Measurements from ENCODE around the gene CCR7.

- no peak for TF ChIP-seq TBX2 (CRISPR knock-in tag; IDR thresholded peaks at IDR 0.05; ENCODE audit: borderline replicate concordance)
- no peak for TF ChIP-seq USF2 (IDR thresholded peaks at IDR 0.05; ENCODE audit: low read depth, low read length)
- no peak for TF ChIP-seq USF2 (CRISPR knock-in tag; IDR thresholded peaks at IDR 0.05; ENCODE audit: borderline replicate concordance)
- TF ChIP-seq NONO (IDR thresholded peaks at IDR 0.05), result no peak
- TF ChIP-seq NONO (CRISPR knock-in tag; conservative IDR thresholded peaks at IDR 0.05), result no peak
- TF ChIP-seq ZNF564 (CRISPR knock-in tag; IDR thresholded peaks at IDR 0.05), result no peak
- no peak for TF ChIP-seq ZBTB43 (CRISPR knock-in tag; conservative IDR thresholded peaks at IDR 0.05)
- TF ChIP-seq HMGXB3 (CRISPR knock-in tag; IDR thresholded peaks at IDR 0.05; ENCODE audit: borderline replicate concordance), result no peak
- TF ChIP-seq CTCF (CRISPR knock-in tag; IDR thresholded peaks at IDR 0.05), result no peak
These were observed 11.0 kb upstream of the CCR7 start for GRCh38 chr17:40576113-40576740.
